ENCODE data around the gene LSM3. TPM values are rescaled to one million over a fixed set of nuclear protein-coding genes. Genes with fewer than 3 reads are reported as not detected.

LSM3 gene
- total and polyA plus RNA-seq, 7 donors, result 11.1 to 20.2 (median 14.1) TPM

GRCh38 chr3:14134291-14134690, 44.3 kb upstream of the LSM3 start:
- peaks cover 20% of the 10 kb centered on the region for H3K4me1 ChIP-seq
- ATAC-seq (no peak), DNase-seq (no peak)
- H3K27ac ChIP-seq, result no peak overlapping the region
- no peak for TF ChIP-seq CTCF (IDR thresholded peaks at IDR 0.05)
- intact Hi-C loops (cut with DNase I), result no loop called here
- no peaks in the 10 kb centered on the region for H3K9me3 ChIP-seq
- WGBS, 3 donors, result 87 to 92% (median 88%) methylated on average over 6 of the region's 6 CpGs
- H3K4me3 ChIP-seq, result no peak overlapping the region
- H3K27me3 ChIP-seq (ENCODE audit: insufficient read depth in 3 of 3, low read length in 2 of 3), result no peaks in the 10 kb centered on the region
- peaks cover 15 to 98% of the 10 kb centered on the region in 2 donors for H3K36me3 ChIP-seq (ENCODE audit: insufficient read depth in 1 of 2, low read depth in 1 of 2)

GRCh38 chr3:14135581-14135980, 43.0 kb upstream of the LSM3 start:
- H3K9me3 ChIP-seq, result no peaks in the 10 kb centered on the region
- H3K36me3 ChIP-seq (ENCODE audit: insufficient read depth in 1 of 2, low read depth in 1 of 2), result peaks cover 12 to 98% of the 10 kb centered on the region in 2 donors
- H3K4me1 ChIP-seq, result peaks cover 20% of the 10 kb centered on the region
- H3K4me3 ChIP-seq, result no peak overlapping the region
- WGBS, 3 donors, result 86 to 91% (median 87%) methylated on average over 11 of the region's 11 CpGs
- intact Hi-C loops (cut with DNase I), result no loop called here
- H3K27me3 ChIP-seq (ENCODE audit: insufficient read depth in 3 of 3, low read length in 2 of 3), result no peaks in the 10 kb centered on the region
- no peak for TF ChIP-seq CTCF (IDR thresholded peaks at IDR 0.05)
- no peak for ATAC-seq
- DNase-seq, result no peak
- H3K27ac ChIP-seq, result no peak overlapping the region

GRCh38 chr3:14137004-14137403, 41.6 kb upstream of the LSM3 start:
- H3K27ac ChIP-seq, result peak overlapping the region; percentile 93
- peak; percentile 84 to 94 (median 86) for ATAC-seq

GRCh38 chr3:14137445-14137844, 41.2 kb upstream of the LSM3 start:
- H3K9me3 ChIP-seq, result no peaks in the 10 kb centered on the region
- intact Hi-C loops (cut with DNase I), result no loop called here
- no peaks in the 10 kb centered on the region for H3K27me3 ChIP-seq (ENCODE audit: insufficient read depth in 3 of 3, low read length in 2 of 3)
- peaks cover 10 to 97% of the 10 kb centered on the region in 2 donors for H3K36me3 ChIP-seq (ENCODE audit: insufficient read depth in 1 of 2, low read depth in 1 of 2)
- peaks cover 29% of the 10 kb centered on the region for H3K4me1 ChIP-seq
- DNase-seq (no peak), ATAC-seq (peak in 3 of 4 donors; percentile 36 to 51 (median 38))
- TF ChIP-seq CTCF (IDR thresholded peaks at IDR 0.05), result no peak
- H3K4me3 ChIP-seq, result no peak overlapping the region
- 29 to 39% (median 31%) methylated on average over 3 of the region's 3 CpGs for WGBS, 3 donors
- H3K27ac ChIP-seq, result peak overlapping the region; percentile 93

More at GRCh38 chr3:14137004-14137403, 41.6 kb upstream of the LSM3 start:
- Histone ChIP-seq H3K4me3 (peak overlapping the region; percentile 18), H3K4me1 (peaks cover 29% of the 10 kb centered on the region), H3K36me3 (ENCODE audit: insufficient read depth in 1 of 2, low read depth in 1 of 2) (peaks cover 11 to 97% of the 10 kb centered on the region in 2 donors), H3K27me3 (ENCODE audit: insufficient read depth in 3 of 3, low read length in 2 of 3) (no peaks in the 10 kb centered on the region), H3K9me3 (no peaks in the 10 kb centered on the region)
- intact Hi-C loops (cut with DNase I), result no loop called here
- TF ChIP-seq CTCF (IDR thresholded peaks at IDR 0.05), result no peak
- peak; percentile 71 to 94 for DNase-seq
- WGBS, 3 donors, result 23 to 51% (median 28%) methylated on average over 3 of the region's 3 CpGs
